ENCODE results near the gene CLK3.
"Not testable (repeated sequence)": the region's sequence is repeated elsewhere in the genome, so short reads cannot be mapped to it uniquely, and the experiment has no call there.

CLK3 gene

DNA sequence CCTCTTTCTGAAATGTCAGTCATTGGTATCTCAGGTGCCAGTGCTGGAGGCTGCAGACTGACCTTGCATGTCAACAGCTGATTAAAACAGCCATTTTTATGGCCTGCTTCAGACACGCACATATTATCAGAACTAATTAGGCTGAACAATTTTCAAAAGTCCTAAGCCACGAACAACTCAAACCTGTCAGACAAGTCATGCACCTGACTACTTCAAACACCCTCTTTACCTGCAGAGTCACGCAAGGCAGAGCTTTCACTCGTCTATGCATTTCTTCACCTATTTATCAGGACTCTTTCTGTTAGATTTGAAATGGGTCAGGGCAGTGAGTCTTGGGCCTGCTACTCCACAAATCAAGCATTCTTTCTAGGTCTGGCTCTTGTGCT is 26.7 kb downstream of the CLK3 start:
- no peak for DNase-seq (ENCODE audit: low read depth in 3 of 3)

DNA sequence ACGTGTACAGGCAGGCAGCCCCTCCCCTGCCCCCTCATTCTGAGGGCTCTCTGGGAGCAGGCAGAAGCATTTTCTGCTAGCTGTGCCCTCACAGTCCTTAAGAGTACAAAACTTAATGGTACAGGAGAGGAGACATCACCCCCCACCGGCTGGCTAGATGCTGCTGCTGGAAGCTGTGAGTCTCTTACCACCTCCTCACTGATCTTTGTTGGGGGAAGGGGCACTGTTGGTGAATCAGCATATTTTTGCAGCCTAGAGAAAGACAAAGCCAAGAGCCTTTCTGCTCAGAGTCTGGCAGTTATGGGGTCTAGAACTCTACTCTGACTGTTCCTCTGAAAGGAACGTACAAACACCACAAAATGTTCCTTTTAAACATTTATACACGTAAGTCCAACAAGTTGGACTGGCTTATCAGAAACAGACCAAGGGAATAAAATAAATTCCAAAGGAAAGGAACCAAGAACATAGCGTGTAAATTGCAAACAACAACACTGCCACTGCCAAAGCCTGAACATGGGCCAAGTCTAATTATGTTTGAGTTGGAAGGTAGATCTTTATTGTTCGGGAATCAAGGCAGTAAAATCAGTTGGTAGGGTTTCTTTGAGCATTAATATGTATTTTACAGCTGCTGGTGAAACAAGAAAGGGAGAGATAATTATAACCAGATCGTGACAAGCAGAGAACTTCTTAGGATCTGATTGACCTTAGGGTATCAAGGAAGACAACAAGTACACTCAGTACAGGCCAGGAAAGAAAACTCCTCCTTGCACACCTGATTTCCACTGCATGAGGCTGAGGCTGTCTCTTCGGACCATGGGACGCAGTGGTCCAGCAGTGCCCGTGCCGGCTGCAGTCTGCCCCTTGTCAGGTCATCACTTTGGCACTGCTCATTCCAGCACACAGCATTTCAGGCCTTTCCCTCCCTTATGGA is 27.4 kb downstream of the CLK3 start:
- no peak for DNase-seq (ENCODE audit: low read depth in 3 of 3)

DNA sequence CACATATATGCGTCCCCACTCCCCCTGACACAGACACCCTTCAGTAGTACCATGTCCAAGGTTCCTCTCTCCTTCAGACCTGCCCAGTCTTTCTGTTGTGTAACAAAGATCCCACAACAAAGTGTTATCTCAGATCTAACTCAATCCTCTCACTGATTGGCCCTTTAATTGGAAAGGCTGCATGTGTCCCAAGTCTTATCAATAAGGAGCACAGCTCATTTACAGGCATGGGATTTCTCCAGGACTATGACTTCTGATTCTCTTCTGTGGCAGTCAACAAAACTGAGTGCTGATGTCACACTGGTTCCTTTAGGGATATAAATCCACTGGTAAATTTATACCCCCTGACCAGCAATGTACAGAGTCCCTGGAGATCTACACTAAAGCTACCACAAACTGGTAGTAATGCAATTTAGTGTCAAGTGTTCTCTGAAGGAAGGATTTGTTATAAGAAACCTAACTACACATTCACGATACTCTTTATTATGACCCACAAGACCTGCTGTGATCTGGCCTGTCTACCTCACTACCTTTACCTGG is 28.1 kb downstream of the CLK3 start:
- no peak for DNase-seq (ENCODE audit: low read depth in 3 of 3)

DNA sequence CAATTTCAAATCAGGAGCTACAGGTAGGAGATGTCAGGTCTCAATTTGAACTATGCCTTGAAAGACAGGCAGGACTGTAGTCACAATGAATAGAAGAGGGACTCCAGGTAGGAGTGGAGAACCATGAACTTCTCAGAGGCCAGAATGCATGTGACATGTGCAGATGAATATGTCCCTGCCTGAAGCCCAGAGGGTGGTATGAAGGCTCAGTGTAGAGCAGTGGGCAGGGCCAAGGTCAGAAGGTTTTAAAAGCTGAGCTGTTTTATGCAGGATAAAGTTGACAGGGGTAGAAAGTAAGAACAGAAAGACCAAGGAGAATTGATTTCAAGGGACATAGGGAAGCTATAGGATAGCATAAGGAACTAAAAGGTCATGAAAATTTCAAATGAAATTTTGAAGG is 30.8 kb downstream of the CLK3 start:
- no peak for DNase-seq (ENCODE audit: low read depth in 3 of 3)

DNA sequence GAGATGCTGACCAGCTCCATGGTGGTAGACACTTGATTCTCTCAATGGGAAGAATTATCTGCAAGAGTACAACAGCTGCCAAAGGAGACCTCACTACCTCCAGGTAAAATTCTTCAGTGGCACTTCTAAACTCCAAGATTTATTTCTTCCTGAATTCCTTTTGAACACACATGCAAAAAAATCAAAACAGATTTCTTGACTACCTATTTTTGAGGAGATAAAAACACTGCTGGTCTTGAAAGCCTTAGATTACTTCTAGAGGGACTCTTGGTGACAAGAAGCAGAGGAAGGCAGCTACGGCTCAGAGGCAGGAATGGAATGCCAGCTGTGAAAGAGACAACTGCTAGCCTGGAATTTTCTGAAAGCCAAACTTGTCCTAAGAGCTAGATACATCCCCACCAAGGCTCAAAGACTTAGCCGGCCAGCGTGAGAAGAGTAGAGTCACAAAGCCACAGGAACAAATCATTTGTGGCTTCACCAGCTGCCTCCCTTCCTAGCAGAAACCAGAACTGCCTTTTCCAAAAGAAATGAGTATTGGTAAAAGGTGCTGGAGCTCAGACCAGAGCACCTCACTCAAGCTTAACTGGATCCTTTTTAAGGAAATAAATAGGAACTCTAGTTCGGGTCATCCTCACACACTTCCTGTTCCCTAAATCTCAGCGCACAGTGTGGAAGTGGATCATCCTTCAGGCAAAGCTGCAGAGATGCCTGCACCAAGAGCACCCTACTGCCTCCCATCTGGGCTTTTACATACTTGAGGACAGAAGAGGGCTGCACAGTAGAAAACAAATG is 32.6 kb downstream of the CLK3 start:
- DNase-seq (ENCODE audit: low read depth in 3 of 3): no peak

DNA sequence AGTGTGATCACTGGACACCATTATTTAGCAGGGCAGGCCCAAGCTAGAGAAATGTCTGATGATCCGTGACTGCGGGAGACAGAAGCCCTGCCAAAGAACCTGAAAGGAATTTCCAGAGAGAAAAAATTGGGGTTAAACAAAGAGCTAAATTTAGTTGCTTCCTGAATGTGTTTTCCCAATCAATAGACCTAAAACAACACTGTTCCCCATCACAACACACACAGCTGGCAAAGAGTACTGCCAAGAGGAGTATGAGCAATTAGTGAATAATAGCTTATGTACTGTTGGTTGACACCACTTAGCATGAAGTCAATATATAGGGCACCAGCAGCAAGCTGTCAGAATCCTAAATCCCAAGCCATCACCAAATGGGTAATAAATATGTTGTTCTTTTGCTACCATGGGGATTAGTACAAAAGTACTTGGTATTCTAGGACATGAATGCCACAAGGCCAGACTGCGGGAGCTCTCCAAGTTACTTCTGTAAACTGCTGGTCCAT is 35.7 kb downstream of the CLK3 start:
- DNase-seq (ENCODE audit: low read depth in 3 of 3): no peak

DNA sequence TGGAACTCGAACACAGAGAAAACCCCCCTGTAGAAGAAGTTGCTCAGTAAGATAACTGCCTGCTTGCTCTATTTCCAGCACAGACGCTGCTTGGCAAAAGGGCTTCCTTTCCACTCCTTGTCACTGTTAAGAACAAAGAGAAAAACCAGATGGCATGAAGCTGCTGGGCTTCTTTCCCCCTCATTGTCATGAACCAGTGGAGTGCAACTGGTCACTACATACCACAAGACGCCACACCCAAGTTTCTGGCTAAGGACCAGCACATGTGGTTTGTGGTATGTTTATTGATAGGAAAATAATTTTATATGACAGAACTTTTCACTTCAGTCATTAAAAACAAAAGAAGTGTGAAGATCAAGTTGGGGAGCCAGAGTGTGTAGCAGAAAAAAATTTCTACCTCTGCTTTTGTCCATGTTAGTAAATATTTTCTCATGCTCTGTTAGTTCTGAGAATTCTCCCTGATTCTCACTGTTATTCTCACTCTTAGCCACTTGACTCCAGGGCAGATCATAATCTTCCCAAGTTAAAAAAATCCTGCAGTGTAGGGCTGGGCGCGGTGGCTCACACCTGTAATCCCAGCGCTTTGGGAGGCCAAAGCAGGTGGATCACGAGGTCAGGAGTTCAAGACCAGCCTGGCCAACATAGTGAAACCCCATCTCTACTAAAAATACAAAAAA is 37.9 kb downstream of the CLK3 start:
- DNase-seq (ENCODE audit: low read depth in 3 of 3): no peak

DNA sequence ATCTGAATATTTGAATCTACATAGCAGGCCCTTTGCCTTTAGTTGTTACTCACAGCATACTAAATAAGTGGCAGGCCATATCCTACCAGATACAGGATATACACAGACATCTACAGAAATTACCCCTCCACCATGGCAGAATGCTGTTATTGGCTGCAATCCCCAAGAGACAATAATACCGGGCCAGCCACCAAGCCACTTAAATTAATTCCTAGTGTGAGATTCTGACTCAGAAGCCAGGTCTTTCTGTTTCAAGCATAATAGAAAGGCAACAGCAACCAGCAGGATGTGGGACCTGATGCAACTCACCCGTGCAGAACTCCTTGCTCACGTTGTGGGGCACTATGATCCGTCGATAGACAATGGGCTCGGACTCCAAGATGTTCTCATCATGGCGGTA is 39.8 kb downstream of the CLK3 start:
- DNase-seq (ENCODE audit: low read depth in 3 of 3): no peak

DNA sequence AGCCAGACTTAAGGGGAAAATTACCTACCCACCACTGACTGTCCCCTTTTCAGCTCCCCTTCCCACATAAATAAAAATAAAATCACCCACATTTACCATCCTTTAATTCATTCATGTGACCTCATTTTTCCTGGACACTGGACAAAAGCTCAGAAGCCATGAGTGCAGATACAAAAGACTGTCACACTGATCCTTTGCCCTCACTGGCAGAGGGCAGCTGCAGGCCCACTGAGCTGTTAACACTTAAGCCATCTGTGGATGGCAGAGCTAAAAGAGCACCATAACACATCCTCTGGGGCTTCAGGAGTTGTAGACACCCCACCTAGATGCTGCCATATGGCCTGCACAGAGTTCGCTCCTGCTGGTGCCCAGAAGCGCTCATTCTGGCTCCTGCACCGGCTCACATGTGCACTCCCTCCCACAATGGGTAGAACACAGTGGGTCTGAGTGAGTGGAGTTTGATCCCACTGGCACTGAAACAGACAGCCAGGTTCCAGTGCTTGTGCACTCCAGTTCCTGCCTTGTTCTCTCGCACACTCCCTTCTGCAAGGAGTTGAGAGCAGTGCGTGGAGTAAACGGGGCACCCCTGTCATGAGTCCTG is 41.4 kb downstream of the CLK3 start:
- DNase-seq (ENCODE audit: low read depth in 3 of 3): no peak

DNA sequence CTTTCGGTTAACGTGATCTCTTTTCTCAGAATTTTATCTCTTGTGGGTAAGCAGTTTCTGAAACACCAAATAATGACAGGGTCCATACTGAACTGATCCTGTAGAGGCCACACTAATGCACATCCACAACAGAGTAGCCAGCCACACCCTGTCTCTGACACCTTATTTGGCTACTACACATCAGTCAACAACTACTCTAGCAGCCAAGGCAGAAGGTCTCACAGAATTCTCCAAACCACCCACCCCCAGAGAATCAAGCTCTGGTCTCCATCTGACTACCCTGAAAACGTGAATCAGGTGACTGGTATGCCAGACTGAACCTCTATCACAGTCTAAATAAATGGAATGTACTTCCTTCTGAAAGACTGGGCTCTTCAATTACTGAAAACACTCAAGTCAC is 42.2 kb downstream of the CLK3 start:
- DNase-seq (ENCODE audit: low read depth in 3 of 3): no peak

DNA sequence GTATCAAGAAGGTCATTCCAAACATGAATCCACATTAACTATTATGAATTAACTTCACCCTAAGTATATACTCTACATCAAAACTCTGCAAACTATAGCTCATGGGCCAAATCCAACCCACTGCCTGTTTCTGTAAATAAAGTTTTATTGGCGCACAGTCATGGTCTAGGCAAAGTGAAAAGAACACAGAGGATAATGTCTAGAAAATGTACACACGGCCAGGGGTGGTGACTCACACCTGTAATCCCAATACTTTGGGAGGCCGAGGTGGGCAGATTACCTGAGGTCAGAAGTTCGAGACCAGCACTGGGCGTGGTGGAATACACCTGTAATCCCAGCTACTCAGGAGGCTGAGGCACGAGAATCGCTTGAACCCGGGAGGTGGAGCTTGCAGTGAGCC is 45.6 kb downstream of the CLK3 start:
- DNase-seq (ENCODE audit: low read depth in 3 of 3): not testable (repeated sequence)

DNA sequence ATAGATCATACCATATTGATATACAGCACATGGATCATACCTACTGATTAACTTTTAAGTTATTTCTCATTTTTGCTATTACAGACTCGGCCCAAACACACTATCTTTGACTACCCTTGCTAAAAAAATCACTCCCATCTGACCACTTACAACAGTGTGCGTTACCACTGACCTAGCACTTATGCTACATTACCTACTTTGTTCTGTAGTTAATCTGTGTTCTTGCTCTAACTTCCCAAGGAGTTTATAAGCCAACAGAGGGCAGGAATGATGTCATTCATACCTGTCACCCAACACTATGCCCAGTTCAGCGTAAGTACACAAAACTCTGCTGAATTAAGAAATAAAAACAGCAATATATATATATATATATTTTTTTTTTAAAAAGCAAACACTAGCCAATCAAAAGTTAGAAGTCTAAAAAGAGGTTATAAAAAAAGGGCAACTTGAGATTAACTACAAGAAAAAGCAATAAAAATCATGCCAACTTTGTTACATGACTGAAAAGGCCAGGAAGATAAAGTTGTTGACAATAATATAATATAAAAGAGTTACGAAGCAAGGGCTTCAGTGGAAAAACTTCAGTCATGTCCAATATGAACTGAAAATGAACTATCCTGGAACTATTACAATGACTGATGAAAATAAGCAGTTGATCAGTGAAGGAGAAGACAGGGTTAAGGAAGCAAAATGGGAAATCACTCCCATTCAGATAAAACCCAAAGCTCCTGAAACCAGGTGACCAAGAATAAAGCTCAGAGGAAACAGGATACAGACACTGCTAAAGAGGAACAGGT is 46.6 kb downstream of the CLK3 start:
- no peak for DNase-seq (ENCODE audit: low read depth in 3 of 3)

DNA sequence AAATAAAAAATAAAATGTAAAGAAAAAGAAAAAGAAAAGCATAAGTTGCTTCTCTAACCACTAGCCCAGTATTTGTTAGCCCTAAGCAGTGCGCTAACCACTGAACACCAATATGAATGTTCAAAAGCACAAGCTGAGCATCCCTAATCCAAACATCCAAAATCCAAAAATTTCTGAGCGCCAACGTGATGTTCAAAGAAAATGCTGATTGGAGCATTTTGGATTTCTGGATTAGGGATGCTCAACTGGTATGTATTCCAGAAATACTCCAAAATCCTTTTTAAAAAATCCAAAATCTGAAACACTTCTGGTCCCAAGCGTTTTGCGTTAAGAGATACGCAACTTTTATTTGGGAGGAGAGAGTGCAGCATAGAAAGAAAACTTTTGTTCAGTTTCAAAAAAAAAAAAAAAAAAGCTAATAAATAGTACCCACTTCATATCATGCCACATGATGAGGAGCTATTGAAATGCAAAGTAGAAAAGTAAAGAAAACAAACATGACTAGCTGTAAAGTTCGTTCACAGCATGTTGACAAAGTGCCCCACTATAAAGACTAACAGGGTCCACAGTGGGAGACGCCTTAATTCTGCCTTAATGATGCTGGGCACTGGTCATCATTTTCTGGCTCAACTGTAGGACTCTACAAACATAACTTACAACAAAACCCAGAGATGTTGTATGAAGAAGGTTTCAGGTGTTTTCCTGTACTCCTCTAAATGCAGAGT is 47.8 kb downstream of the CLK3 start:
- DNase-seq (ENCODE audit: low read depth in 3 of 3): no peak

DNA sequence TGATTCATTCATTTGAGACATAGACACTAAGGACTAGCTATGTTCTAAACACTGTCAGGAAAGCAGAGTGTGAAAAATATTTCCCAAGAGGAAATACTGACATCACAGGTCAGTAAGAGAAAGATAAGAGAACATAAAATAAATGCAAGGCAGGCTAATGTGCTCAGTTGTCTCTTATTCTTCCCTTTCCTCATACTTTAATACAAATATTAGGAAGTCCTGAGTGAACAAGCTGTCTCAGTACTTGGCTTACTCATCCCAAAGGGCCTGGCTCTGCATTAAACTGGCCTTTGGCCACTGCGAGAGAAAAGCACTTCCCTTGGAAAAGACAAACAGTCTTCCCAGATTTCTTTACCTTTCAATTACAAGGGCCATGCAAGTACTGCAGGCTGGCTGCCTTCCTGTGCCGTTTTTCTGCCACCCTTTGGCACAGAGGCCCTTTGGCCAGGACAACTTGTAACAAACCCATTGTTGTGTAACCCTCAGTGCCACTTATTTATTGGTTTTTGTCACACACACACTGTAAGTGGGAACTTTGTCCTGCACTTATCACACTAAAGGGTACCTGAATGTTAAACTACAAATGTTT is 48.5 kb downstream of the CLK3 start:
- DNase-seq (ENCODE audit: low read depth in 3 of 3): no peak

DNA sequence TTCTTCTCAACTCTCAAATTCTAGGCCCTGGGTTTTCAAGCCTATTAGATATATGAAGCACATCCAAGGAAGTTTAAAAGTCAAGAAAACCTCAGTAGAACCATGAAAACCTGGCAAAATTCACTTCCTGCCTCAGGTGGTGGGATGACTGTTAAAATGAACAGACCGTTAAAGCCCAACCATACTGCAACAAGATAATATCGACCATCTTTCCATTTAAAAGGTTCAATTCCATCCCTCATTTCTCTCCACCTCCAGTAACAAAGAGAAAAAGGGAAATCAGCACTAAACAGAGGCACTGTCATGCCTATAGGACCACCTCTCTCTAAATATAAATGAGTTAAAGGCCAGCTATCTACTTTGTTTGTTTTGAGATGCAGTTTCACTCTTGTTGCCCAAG is 49.0 kb downstream of the CLK3 start:
- DNase-seq (ENCODE audit: low read depth in 3 of 3): no peak

DNA sequence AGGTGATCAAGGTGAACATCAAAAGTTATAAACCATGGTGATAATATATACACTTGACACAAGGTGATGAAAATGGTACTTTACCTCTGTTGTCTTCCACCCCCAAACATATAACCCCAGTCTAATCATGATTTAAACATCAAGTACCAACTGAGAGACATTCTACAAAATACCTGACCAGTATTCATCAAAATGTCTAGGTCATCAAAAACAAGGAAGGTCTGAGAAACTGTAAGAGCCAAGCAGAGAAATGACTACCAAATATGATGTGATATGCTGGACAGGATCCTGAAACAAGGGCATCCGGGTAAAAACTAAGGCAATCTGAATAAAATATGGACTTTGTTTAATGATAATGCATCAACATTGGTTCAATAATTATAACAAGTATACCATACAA is 52.3 kb downstream of the CLK3 start:
- DNase-seq (ENCODE audit: low read depth in 3 of 3): no peak

DNA sequence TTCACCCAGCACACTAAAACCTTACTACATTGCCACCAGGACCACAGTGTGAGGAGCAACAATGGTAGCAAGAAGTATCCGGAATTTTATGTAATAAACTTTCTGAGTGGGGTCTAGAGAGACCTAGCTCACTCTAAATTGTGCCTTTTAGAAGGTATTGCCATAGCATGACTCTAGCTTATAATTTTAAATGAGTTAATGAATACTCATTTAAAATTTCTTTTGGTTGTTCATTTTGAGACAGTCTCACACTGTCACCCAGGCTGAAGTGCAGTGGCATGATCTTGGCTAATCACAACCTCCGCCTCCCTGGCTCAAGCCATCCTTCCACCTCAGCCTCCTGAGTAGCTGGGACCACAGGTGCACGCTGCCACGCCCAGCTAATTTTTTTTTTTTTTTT is 54.0 kb downstream of the CLK3 start:
- no peak for DNase-seq (ENCODE audit: low read depth in 3 of 3)

DNA sequence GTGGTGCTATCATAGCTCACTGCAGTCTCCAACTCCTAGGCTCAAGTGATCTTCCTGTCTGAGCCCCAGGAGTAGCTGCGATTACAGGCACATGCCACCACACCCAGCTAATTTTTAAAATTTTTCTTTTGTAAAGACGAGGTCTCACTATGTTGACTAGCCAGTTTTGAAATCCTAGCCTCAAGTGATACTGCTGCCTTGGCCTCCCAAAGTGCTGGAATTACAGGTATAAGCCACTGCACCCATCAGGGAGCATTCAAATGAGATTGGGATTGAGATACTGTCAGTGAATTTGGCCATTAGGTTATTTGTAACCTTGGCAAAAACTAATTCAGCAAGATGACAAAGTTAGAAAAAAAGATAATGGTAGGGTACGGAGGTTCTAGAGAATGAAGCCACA is 58.5 kb downstream of the CLK3 start:
- DNase-seq (ENCODE audit: low read depth in 3 of 3): no peak

DNA sequence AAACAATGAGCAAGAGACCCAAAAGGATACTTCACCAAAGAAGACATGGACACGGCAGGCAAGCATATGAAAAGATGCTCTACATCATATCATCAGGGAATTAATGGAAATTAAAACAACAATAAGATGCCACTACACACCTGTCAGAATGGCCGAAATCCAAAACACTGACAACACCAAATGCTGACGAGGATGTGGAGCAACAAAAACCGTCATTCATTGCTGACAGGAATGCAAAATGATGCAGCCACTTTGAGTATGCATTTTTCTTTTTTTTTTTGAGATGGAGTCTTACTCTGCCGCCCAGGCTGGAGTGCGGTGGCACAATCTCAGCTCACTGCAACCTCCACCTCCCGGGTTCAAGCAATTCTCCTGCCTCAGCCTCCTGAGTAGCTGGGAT is 61.2 kb downstream of the CLK3 start:
- DNase-seq (ENCODE audit: low read depth in 3 of 3): no peak
